ENCODE data around the gene GMPR2. TPM values are rescaled to one million over a fixed set of nuclear protein-coding genes. Genes with fewer than 3 reads are reported as not detected.

The GMPR2 gene
- total and polyA plus RNA-seq, 2 of the 13 experiments (the other 11 are each of a cell fraction or from before 2014, with no cell fraction given), result 210 to 273 TPM

GRCh38 chr14:24277606-24278321, 45.0 kb downstream of the GMPR2 start:
- Histone ChIP-seq H3K36me3 (replicated peaks in 1 of 2; ENCODE audit: control insufficient read depth in 1 of 2, insufficient read depth in 2 of 2, low read length in 2 of 2) (no peaks in the 10 kb centered on the region), H3K4me3 (replicated peaks in 1 of 3; ENCODE audit: insufficient read depth in 1 of 3, low read depth in 2 of 3, low read length in 3 of 3) (no peak overlapping the region), H3K9ac (ENCODE audit: insufficient read depth, low read depth, low read length) (no peak overlapping the region), H4K20me1 (ENCODE audit: insufficient read depth, low read length) (no peaks in the 10 kb centered on the region), H3K9me3 (ENCODE audit: low read length) (no peaks in the 10 kb centered on the region), H3K79me2 (ENCODE audit: insufficient read depth, low read length) (peaks cover 2% of the 10 kb centered on the region), H3K27ac (ENCODE audit: extremely low read length, insufficient read depth, low read length) (no peak overlapping the region), H3K4me1 (ENCODE audit: insufficient read depth, low read length) (peaks cover 2% of the 10 kb centered on the region), H2AFZ (ENCODE audit: low read length) (no peak overlapping the region), H3K4me2 (ENCODE audit: low read depth, low read length) (no peak overlapping the region), H3K27me3 (ENCODE audit: control insufficient read depth in 1 of 2, insufficient read depth in 2 of 2, low read length in 2 of 2) (no peaks in the 10 kb centered on the region)
- 94% methylated on average over 11 of the region's 11 CpGs for WGBS (ENCODE audit: low lambda C conversion rate)
- no TSS peak for BruUV-seq (replicated peaks)
- TF ChIP-seq FOXO4 (CRISPR knock-in tag; conservative IDR thresholded peaks at IDR 0.05) (0 out of 2 replicates have a peak, but pooled peaks have one; percentile 82), MTA1 (CRISPR knock-in tag; IDR thresholded peaks at IDR 0.05; ENCODE audit: borderline replicate concordance) (0 out of 2 replicates have a peak, but pooled peaks have one; percentile 26), KDM1A (CRISPR knock-in tag; IDR thresholded peaks at IDR 0.05) (no peak), ZFY (CRISPR knock-in tag; IDR thresholded peaks at IDR 0.05) (no peak), ZNF10 (CRISPR knock-in tag; IDR thresholded peaks at IDR 0.05; ENCODE audit: borderline replicate concordance, low read depth) (0 out of 2 replicates have a peak, but pooled peaks have one; percentile 34), AGO2 (optimal IDR thresholded peaks at IDR 0.05; ENCODE audit: low read depth, low read length) (peak; percentile 29)
- ChIA-PET POLR2A (interaction anchor here (4.8 kb wide), 1 partner anchor 7 kb away, joined by 27 read pairs; the partner anchor contains the start of gene RABGGTA), CTCF (ENCODE audit: low intra/inter-chr PET ratio, low total read pairs) (no interaction called here)
- intact Hi-C loops (cut with micrococcal nuclease; ENCODE audit: unreplicated experiment) (no loop called here), in situ Hi-C loops (cut with HindIII; ENCODE audit: extremely low pct_ligation_motif_present, low pct_unique_long_range_greater_than_20kb) (no loop called here)
- no peak for FAIRE-seq
- ATAC-seq, result no peak
- no peak for DNase-seq (ENCODE audit: low spot score)

GRCh38 chr14:24278424-24278823, 45.7 kb downstream of the GMPR2 start:
- Histone ChIP-seq H4K20me1 (ENCODE audit: insufficient read depth, low read length) (no peaks in the 10 kb centered on the region), H3K27me3 (ENCODE audit: control insufficient read depth in 1 of 2, insufficient read depth in 2 of 2, low read length in 2 of 2) (no peaks in the 10 kb centered on the region), H3K79me2 (ENCODE audit: insufficient read depth, low read length) (peaks cover 2% of the 10 kb centered on the region), H3K36me3 (replicated peaks in 1 of 2; ENCODE audit: control insufficient read depth in 1 of 2, insufficient read depth in 2 of 2, low read length in 2 of 2) (no peaks in the 10 kb centered on the region), H3K27ac (ENCODE audit: extremely low read length, insufficient read depth, low read length) (no peak overlapping the region), H3K9ac (ENCODE audit: insufficient read depth, low read depth, low read length) (no peak overlapping the region), H3K4me1 (ENCODE audit: insufficient read depth, low read length) (no peaks in the 10 kb centered on the region), H2AFZ (ENCODE audit: low read length) (no peak overlapping the region), H3K4me2 (ENCODE audit: low read depth, low read length) (no peak overlapping the region), H3K9me3 (ENCODE audit: low read length) (no peaks in the 10 kb centered on the region), H3K4me3 (replicated peaks in 1 of 3; ENCODE audit: insufficient read depth in 1 of 3, low read depth in 2 of 3, low read length in 3 of 3) (no peak overlapping the region)
- ChIA-PET POLR2A (interaction anchor here (4.8 kb wide), 1 partner anchor 8 kb away, joined by 27 read pairs; the partner anchor contains the start of gene RABGGTA), CTCF (ENCODE audit: low intra/inter-chr PET ratio, low total read pairs) (no interaction called here)
- BruUV-seq (replicated peaks), result no TSS peak
- WGBS (ENCODE audit: low lambda C conversion rate), result 94% methylated on average over 5 of the region's 5 CpGs
- intact Hi-C loops (cut with micrococcal nuclease; ENCODE audit: unreplicated experiment), result no loop called here
- ATAC-seq (no peak), DNase-seq (ENCODE audit: low spot score) (no peak), FAIRE-seq (no peak)
- in situ Hi-C loops (cut with HindIII; ENCODE audit: extremely low pct_ligation_motif_present, low pct_unique_long_range_greater_than_20kb), result no loop called here
- TF ChIP-seq MTA3 (CRISPR knock-in tag; IDR thresholded peaks at IDR 0.05) (no peak), CENPX (CRISPR knock-in tag; IDR thresholded peaks at IDR 0.05) (no peak), MTF2 (CRISPR knock-in tag; IDR thresholded peaks at IDR 0.05; ENCODE audit: borderline replicate concordance) (no peak), MEF2D (CRISPR knock-in tag; IDR thresholded peaks at IDR 0.05) (no peak), USF2 (IDR thresholded peaks at IDR 0.05; ENCODE audit: low read depth, low read length) (no peak), USF2 (CRISPR knock-in tag; IDR thresholded peaks at IDR 0.05; ENCODE audit: borderline replicate concordance) (no peak), FOSL1 (CRISPR knock-in tag; IDR thresholded peaks at IDR 0.05; ENCODE audit: borderline replicate concordance) (no peak), ZSCAN25 (CRISPR knock-in tag; IDR thresholded peaks at IDR 0.05) (no peak), HNRNPK (IDR thresholded peaks at IDR 0.05; ENCODE audit: low read depth, low read length, poor library complexity, severe bottlenecking) (no peak)
